Caco-2 (cell line): ENCODE measurements around the gene EEF1AKMT4. TPM values are rescaled to one million over a fixed set of nuclear protein-coding genes. Genes with fewer than 3 reads are reported as not detected.
A peak's percentile ranks its signal among the peaks of the same experiment; 100 is the strongest.

Experiments used
- BruUV-seq: library from RNA; stranded (reverse); fragments of 400-500 nt; replicated peaks from 2 replicates; lab custom pipeline; 2021; lab: Mats Ljungman, UMichigan
- CTCF ChIA-PET: fragments of 300-600 bp; sonication (Branson Sonifier 250); formaldehyde crosslinking; loops from one replicate; lab custom pipeline; 2022; ENCODE audit warnings: antibody characterized with exemption; lab: Charles Lee
- POLR2A ChIA-PET: fragments of 300-600 bp; sonication (Branson Sonifier 250); formaldehyde crosslinking; loops from one replicate; lab custom pipeline; 2022; ENCODE audit warnings: antibody characterized with exemption; lab: Charles Lee
- DNase-seq, 2 experiments: peaks; one replicate each; pipeline versions ENCODE4 v3.0.0 to v3.0.0-alpha.2; 2020 to 2022
- H3K27me3 ChIP-seq: replicated peaks from 2 replicates; pipeline ENCODE4 v1.6.0; 2011; ENCODE audit warnings: low read length; ENCODE audit not compliant: control insufficient read depth, insufficient read depth
- H3K36me3 ChIP-seq: 2 replicates; pipeline ENCODE4 v1.5.1; 2011; ENCODE audit warnings: low read length; ENCODE audit not compliant: control insufficient read depth, insufficient read depth
- H3K4me1 ChIP-seq: fragments of 250-450 bp; sonication (Bioruptor Pico); 2 replicates; pipeline ENCODE4 v1.5.1; 2020; ENCODE audit warnings: mild to moderate bottlenecking
- H3K4me3 ChIP-seq: 2 replicates; pipeline ENCODE4 v1.5.1; 2011; ENCODE audit warnings: low read depth, mild to moderate bottlenecking, control low read depth, low read length
- H3K9me3 ChIP-seq: fragments of 250-450 bp; sonication (Bioruptor Pico); 2 replicates; pipeline ENCODE4 v1.5.1; 2020; ENCODE audit warnings: mild to moderate bottlenecking, moderate library complexity
- H3K27ac Mint-ChIP-seq: one replicate; pipeline ENCODE4 v1.8.0; 2022; ENCODE audit warnings: mixed read lengths; ENCODE audit not compliant: unreplicated experiment
- H3K27me3 Mint-ChIP-seq: one replicate; pipeline ENCODE4 v1.8.0; 2022; ENCODE audit warnings: mixed read lengths; ENCODE audit not compliant: insufficient read depth, unreplicated experiment
- H3K36me3 Mint-ChIP-seq: one replicate; pipeline ENCODE4 v1.8.0; 2022; ENCODE audit warnings: mild to moderate bottlenecking, mixed read lengths; ENCODE audit not compliant: insufficient read depth, unreplicated experiment
- H3K4me1 Mint-ChIP-seq: one replicate; pipeline ENCODE4 v1.8.0; 2022; ENCODE audit warnings: low read depth, mixed read lengths; ENCODE audit not compliant: unreplicated experiment
- H3K4me3 Mint-ChIP-seq: one replicate; pipeline ENCODE4 v1.8.0; 2022; ENCODE audit warnings: mild to moderate bottlenecking, moderate library complexity, mixed read lengths; ENCODE audit not compliant: unreplicated experiment
- H3K9me3 Mint-ChIP-seq: one replicate; pipeline ENCODE4 v1.8.0; 2022; ENCODE audit warnings: mixed read lengths; ENCODE audit not compliant: unreplicated experiment
- intact Hi-C: fragments of 100-400 bp; cut with micrococcal nuclease; formaldehyde crosslinking; loops from one replicate; pipeline ENCODE4 v1.10.0; 2022; ENCODE audit not compliant: unreplicated experiment
- total RNA-seq: library from RNA; stranded (reverse); gene quantifications from 2 replicates; pipeline ENCODE4 v1.2.3, GENCODE V29; 2022
- TF ChIP-seq, protein P1 (sequence below), 2 experiments: fragments of 200-600 bp in 1 of 2; IDR thresholded peaks; 1 replicate in 1 of 2; 2 replicates in 1 of 2; pipeline versions ENCODE4 v1.5.1 to v1.8.0; 2011 to 2022; ENCODE audit warnings: antibody characterized with exemption in 1 of 2, control low read depth in 1 of 2, inconsistent platforms in 1 of 2, low read depth in 1 of 2, low read length in 1 of 2, mild to moderate bottlenecking in 1 of 2, moderate library complexity in 1 of 2; ENCODE audit not compliant: insufficient read depth in 1 of 2, severe bottlenecking in 1 of 2, unreplicated experiment in 1 of 2

EEF1AKMT4 gene
- total RNA-seq, 1 experiment from 2014 or later, result 13.1 TPM

GRCh38 chr3:184230081-184230602, 19.3 kb upstream of the EEF1AKMT4 start:
- TF ChIP-seq, protein P1, sequence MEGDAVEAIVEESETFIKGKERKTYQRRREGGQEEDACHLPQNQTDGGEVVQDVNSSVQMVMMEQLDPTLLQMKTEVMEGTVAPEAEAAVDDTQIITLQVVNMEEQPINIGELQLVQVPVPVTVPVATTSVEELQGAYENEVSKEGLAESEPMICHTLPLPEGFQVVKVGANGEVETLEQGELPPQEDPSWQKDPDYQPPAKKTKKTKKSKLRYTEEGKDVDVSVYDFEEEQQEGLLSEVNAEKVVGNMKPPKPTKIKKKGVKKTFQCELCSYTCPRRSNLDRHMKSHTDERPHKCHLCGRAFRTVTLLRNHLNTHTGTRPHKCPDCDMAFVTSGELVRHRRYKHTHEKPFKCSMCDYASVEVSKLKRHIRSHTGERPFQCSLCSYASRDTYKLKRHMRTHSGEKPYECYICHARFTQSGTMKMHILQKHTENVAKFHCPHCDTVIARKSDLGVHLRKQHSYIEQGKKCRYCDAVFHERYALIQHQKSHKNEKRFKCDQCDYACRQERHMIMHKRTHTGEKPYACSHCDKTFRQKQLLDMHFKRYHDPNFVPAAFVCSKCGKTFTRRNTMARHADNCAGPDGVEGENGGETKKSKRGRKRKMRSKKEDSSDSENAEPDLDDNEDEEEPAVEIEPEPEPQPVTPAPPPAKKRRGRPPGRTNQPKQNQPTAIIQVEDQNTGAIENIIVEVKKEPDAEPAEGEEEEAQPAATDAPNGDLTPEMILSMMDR (IDR thresholded peaks at IDR 0.05; ENCODE audit: insufficient read depth in 1 of 2, low read depth in 1 of 2, low read length in 1 of 2, severe bottlenecking in 1 of 2, unreplicated experiment in 1 of 2), result no peak
- H3K27me3 Mint-ChIP-seq, result peaks cover 26% of the 10 kb centered on the region
- no peak overlapping the region for H3K27ac Mint-ChIP-seq
- intact Hi-C loops, result loop anchor here (2.0 kb wide), 1 partner anchor 19 kb away; the partner anchor contains the start of genes ALG3 and EEF1AKMT4
- H3K4me1 ChIP-seq, result peaks cover 9% of the 10 kb centered on the region
- H3K9me3 ChIP-seq, result no peaks in the 10 kb centered on the region
- H3K4me3 Mint-ChIP-seq, result peak overlapping the region; percentile 70
- H3K36me3 Mint-ChIP-seq, result peaks cover 4% of the 10 kb centered on the region
- no peaks in the 10 kb centered on the region for H3K9me3 Mint-ChIP-seq
- ChIA-PET POLR2A (interaction anchor here (0.5 kb wide), 1 partner anchor 16 kb away, joined by 3 read pairs; no protein-coding TSS in a partner anchor), CTCF (no interaction called here)
- H3K27me3 ChIP-seq, result peaks cover 5% of the 10 kb centered on the region
- peak overlapping the region; percentile 58 for H3K4me3 ChIP-seq
- BruUV-seq, result no TSS peak
- DNase-seq, result peak in 1 of 2 experiments; percentile 66
- H3K4me1 Mint-ChIP-seq, result peaks cover 7% of the 10 kb centered on the region
- H3K36me3 ChIP-seq, result no peaks in the 10 kb centered on the region

DNA sequence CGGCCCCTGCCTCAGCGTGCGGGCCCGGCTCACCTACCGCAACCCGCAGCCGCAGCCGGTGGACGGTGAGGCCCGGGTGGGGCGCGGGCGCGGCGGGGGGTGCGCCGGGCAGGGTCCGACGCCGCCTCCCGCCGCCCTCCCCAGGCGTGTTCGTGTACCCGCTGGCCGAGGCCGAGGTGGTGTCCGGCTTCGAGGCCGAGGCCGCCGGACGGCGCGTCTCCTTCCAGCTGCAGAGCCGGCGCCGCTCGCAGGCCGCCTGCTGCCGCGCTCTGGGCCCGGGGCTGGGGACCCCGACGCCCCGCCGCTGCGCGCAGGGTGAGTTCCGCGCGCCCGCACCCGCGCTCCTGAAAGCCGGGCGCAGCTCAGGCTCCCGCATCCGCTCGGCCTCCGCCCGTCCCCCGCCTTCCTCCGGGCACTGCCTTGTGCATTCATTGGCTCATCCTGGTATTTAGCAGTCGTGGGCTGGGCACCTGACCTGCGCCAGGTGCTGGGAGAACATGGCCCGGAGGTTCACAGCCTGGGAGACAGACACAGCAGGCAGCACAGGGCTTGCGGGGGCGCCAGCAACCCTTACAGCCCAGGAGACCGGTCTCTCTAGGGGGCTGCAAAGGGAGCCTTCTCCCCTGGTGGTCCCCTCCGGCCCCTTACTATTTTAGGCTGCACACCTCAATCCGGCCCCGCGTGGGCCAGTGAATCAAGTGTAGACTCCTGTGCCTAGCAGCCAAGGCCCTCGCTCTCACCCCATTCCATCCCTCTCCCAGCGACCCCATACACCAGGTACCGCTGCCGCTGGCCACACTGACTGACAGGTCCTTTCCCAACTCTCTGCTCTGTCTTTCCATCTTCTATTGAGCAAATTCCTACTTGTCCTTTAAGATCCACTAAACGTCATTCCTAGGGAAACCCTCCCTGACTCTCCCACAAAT, 18.6 kb upstream of the EEF1AKMT4 start:
- Mint-ChIP-seq H3K9me3 (no peaks in the 10 kb centered on the region), H3K36me3 (peaks cover 4% of the 10 kb centered on the region), H3K27me3 (peaks cover 24% of the 10 kb centered on the region), H3K4me1 (peaks cover 7% of the 10 kb centered on the region), H3K27ac (no peak overlapping the region), H3K4me3 (peak overlapping the region; percentile 70)
- H3K27me3 ChIP-seq, result peaks cover 5% of the 10 kb centered on the region
- ChIA-PET CTCF (no interaction called here), POLR2A (interaction anchor here (0.5 to 0.6 kb wide), 2 partner anchors 15 to 331 kb away, joined by 3 to 5 read pairs; partner anchors contain the start of gene EPHB3)
- intact Hi-C loops, result loop anchor here (2.0 kb wide), 1 partner anchor 18 kb away; the partner anchor contains the start of genes ALG3 and EEF1AKMT4
- no peaks in the 10 kb centered on the region for H3K9me3 ChIP-seq
- peaks cover 9% of the 10 kb centered on the region for H3K4me1 ChIP-seq
- TF ChIP-seq, protein P1 (IDR thresholded peaks at IDR 0.05; ENCODE audit: insufficient read depth in 1 of 2, low read depth in 1 of 2, low read length in 1 of 2, severe bottlenecking in 1 of 2, unreplicated experiment in 1 of 2), result no peak
- peak overlapping the region; percentile 58 for H3K4me3 ChIP-seq
- no TSS peak for BruUV-seq
- H3K36me3 ChIP-seq, result no peaks in the 10 kb centered on the region
- no peak for DNase-seq

GRCh38 chr3:184231671-184232070, 17.8 kb upstream of the EEF1AKMT4 start:
- TF ChIP-seq, protein P1 (IDR thresholded peaks at IDR 0.05; ENCODE audit: insufficient read depth in 1 of 2, low read depth in 1 of 2, low read length in 1 of 2, severe bottlenecking in 1 of 2, unreplicated experiment in 1 of 2), result no peak
- intact Hi-C loops, result loop anchor here (2.0 kb wide), 1 partner anchor 17 kb away; the partner anchor contains the start of genes ALG3 and EEF1AKMT4
- peaks cover 9% of the 10 kb centered on the region for H3K4me1 ChIP-seq
- no TSS peak for BruUV-seq
- ChIA-PET POLR2A (no interaction called here), CTCF (no interaction called here)
- H3K4me3 Mint-ChIP-seq, result peak overlapping the region; percentile 70
- H3K36me3 Mint-ChIP-seq, result peaks cover 4% of the 10 kb centered on the region
- no peaks in the 10 kb centered on the region for H3K36me3 ChIP-seq
- H3K27me3 Mint-ChIP-seq, result peaks cover 24% of the 10 kb centered on the region
- H3K27ac Mint-ChIP-seq, result no peak overlapping the region
- no peak for DNase-seq
- H3K4me1 Mint-ChIP-seq, result peaks cover 7% of the 10 kb centered on the region
- no peaks in the 10 kb centered on the region for H3K9me3 ChIP-seq
- H3K27me3 ChIP-seq, result peaks cover 5% of the 10 kb centered on the region
- no peak overlapping the region for H3K4me3 ChIP-seq
- H3K9me3 Mint-ChIP-seq, result no peaks in the 10 kb centered on the region
